Ovary (tissue), 9 donors: ENCODE data around the gene ANKRD29. TPM values are rescaled to one million over a fixed set of nuclear protein-coding genes. Genes with fewer than 3 reads are reported as not detected.

Experiments used
- DNase-seq, 5 donors: peaks; one replicate each; pipeline ENCODE4 v3.0.0-alpha.2; 2019 to 2020
- H3K27ac ChIP-seq, 2 donors: fragments of 200-600 bp; one replicate each; pipeline versions ENCODE4 v1.5.1 to v1.8.0; 2019 to 2022
- H3K27me3 ChIP-seq: fragments of 200-600 bp; one replicate; pipeline ENCODE4 v1.8.0; 2022
- H3K36me3 ChIP-seq: fragments of 200-600 bp; sonication (generic); one replicate; pipeline ENCODE4 v1.5.1; 2019
- H3K4me1 ChIP-seq: one replicate; pipeline ENCODE4 v1.8.1; 2013; ENCODE audit warnings: mild to moderate bottlenecking, moderate library complexity; ENCODE audit not compliant: insufficient read depth
- H3K4me3 ChIP-seq: fragments of 200-600 bp; sonication (generic); one replicate; pipeline ENCODE4 v1.5.1; 2017
- H3K9me3 ChIP-seq, 2 donors: fragments of 200-600 bp in 1 of 2; sonication (generic) in 1 of 2; one replicate each; pipeline versions ENCODE4 v1.5.1 to v1.8.1; 2013 to 2019; ENCODE audit warnings: mild to moderate bottlenecking in 1 of 2, moderate library complexity in 1 of 2
- EP300 ChIP-seq: sonication (generic); formaldehyde crosslinking; IDR thresholded peaks from one replicate; pipeline ENCODE4 v1.6.1; 2017; ENCODE audit warnings: antibody characterized with exemption
- POLR2A ChIP-seq: fragments of 450-650 bp; IDR thresholded peaks from one replicate; pipeline ENCODE4 v1.6.1; 2017; ENCODE audit warnings: antibody characterized with exemption, mild to moderate bottlenecking, moderate library complexity
- WGBS, 3 donors: extraction: QIAGEN DNeasy Blood & Tissue Kit in 1 of 3; methylation state at CpG; one replicate each; pipeline versions ENCODE4 v1.1.5 to v1.1.7; 2013 to 2017; 5-methylcytosine and 5-hydroxymethylcytosine counted together
- intact Hi-C, 4 donors: fragments of 100-400 bp; cut with DNase I; formaldehyde crosslinking; loops; one replicate each; pipeline versions ENCODE4 v1.11.0 to v1.15.1; 2022 to 2023
- polyA plus RNA-seq, 2 donors: library from polyadenylated mRNA; stranded (reverse); fragments of 200-250 nt in 1 of 2; fragments of 350-450 nt in 1 of 2; fragmentation: Illumina TruSeq in 1 of 2; extraction: RNeasy Lipid Tissue Mini Kit (QIAGEN cat#74804) in 1 of 2; gene quantifications; one replicate each; pipeline ENCODE4 v1.2.3, GENCODE V29; 2013 to 2014
- total RNA-seq, 7 donors: library from RNA; depleted of rRNA in 2 of 7; stranded (reverse); fragments of >200 nt in 2 of 7; fragmentation: NEBNext Ultra II Directional in 3 of 7; extraction: Animal tissue kit (Norgen Biotek cat#: 25700) in 3 of 7; gene quantifications; one replicate each; pipeline versions ENCODE4 v1.1.0 to v1.2.4, GENCODE V29; 2016 to 2023
- TF ChIP-seq, protein P1 (sequence below), 3 donors: fragments of 450-650 bp in 2 of 3; fragments of 200-600 bp in 1 of 3; IDR thresholded peaks; one replicate each; pipeline versions ENCODE4 v1.5.1 to v1.8.0; 2016 to 2022; ENCODE audit warnings: antibody characterized with exemption in 3 of 3, mild to moderate bottlenecking in 1 of 3
- donor health status: DM: no; HTN: no; CAD: no; lungs with moderate emphysema.
- donor health status: DM: no; HTN: no; CAD: no.
- donor health status: Bipolar disorder and iron deficiency.
- donor health status: DM: yes; HTN: yes; CAD: no.
- donor health status: DM: no; HTN: no; CAD: no.
- donor health status: DM: yes; HTN: yes; CAD: no.

The ANKRD29 gene
- total and polyA plus RNA-seq, 9 donors: 14.6 to 25.7 (median 17.6) TPM

GRCh38 chr18:23669202-23669766 lies 6.6 kb upstream of the ANKRD29 start:
- no peak overlapping the region for H3K27ac ChIP-seq
- H3K4me1 ChIP-seq: no peaks in the 10 kb centered on the region
- TF ChIP-seq POLR2A (no peak), EP300 (no peak)
- TF ChIP-seq, protein P1, sequence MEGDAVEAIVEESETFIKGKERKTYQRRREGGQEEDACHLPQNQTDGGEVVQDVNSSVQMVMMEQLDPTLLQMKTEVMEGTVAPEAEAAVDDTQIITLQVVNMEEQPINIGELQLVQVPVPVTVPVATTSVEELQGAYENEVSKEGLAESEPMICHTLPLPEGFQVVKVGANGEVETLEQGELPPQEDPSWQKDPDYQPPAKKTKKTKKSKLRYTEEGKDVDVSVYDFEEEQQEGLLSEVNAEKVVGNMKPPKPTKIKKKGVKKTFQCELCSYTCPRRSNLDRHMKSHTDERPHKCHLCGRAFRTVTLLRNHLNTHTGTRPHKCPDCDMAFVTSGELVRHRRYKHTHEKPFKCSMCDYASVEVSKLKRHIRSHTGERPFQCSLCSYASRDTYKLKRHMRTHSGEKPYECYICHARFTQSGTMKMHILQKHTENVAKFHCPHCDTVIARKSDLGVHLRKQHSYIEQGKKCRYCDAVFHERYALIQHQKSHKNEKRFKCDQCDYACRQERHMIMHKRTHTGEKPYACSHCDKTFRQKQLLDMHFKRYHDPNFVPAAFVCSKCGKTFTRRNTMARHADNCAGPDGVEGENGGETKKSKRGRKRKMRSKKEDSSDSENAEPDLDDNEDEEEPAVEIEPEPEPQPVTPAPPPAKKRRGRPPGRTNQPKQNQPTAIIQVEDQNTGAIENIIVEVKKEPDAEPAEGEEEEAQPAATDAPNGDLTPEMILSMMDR (IDR thresholded peaks at IDR 0.05): no peak
- DNase-seq: no peak
- H3K36me3 ChIP-seq: no peaks in the 10 kb centered on the region
- 79 to 92% (median 91%) methylated on average over 8 of the region's 8 CpGs for WGBS, 3 donors
- no peaks in the 10 kb centered on the region for H3K9me3 ChIP-seq
- H3K4me3 ChIP-seq: no peak overlapping the region
- intact Hi-C loops: no loop called here
- H3K27me3 ChIP-seq: no peaks in the 10 kb centered on the region

DNA sequence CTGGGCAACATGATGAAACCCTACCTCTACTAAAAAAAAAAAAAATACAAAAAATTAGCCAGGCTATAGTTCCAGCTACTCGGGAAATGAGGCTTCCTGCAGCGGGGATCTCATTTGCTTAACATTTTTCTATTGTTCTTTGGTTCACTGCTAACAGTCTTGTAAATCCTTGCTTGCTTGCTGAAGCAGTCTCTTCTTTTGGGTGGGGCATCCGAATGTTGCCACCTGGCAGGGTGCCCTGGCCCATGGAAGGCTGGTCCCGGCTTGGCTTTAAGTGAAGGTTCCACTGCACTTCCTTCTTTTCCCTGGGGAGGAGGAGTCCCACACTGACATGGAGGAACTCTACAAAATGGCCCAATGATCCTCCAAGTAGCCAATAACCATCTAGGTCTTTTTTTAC lies 6.0 kb upstream of the ANKRD29 start:
- WGBS, 3 donors: 39 to 41% (median 40%) methylated on average over 4 of the region's 4 CpGs
- TF ChIP-seq, protein P1 (IDR thresholded peaks at IDR 0.05): no peak
- no peak for TF ChIP-seq POLR2A
- no peak for TF ChIP-seq EP300
- no peaks in the 10 kb centered on the region for H3K27me3 ChIP-seq
- H3K27ac ChIP-seq: no peak overlapping the region
- H3K4me3 ChIP-seq: no peak overlapping the region
- H3K36me3 ChIP-seq: no peaks in the 10 kb centered on the region
- intact Hi-C loops: no loop called here
- no peaks in the 10 kb centered on the region for H3K9me3 ChIP-seq
- no peaks in the 10 kb centered on the region for H3K4me1 ChIP-seq
- no peak for DNase-seq

DNA sequence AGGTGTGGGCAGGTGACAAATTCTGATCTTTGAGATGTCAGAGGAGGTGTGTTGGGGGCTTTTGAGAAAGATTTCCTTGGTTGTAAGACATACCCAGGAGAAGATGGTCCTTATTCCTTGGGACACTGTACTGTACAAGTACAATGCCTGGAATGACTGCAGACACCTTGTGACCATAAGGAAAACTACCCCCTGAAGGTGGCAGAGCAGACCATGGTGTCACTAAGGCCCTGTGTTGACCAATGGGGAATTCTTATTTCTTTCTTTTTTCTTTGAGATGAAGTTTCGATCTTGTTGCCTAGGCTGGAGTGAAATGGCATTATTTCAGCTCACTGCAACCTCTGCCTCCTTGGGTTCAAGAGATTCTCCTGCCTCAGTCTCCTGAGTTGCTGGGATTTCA lies 4.4 kb upstream of the ANKRD29 start:
- WGBS, 3 donors: 89 to 100% (median 90%) methylated on average over 1 of the region's 1 CpG
- no peak for DNase-seq
- H3K27ac ChIP-seq: no peak overlapping the region
- no peaks in the 10 kb centered on the region for H3K9me3 ChIP-seq
- H3K4me3 ChIP-seq: no peak overlapping the region
- TF ChIP-seq POLR2A (no peak), EP300 (no peak)
- TF ChIP-seq, protein P1 (IDR thresholded peaks at IDR 0.05): no peak
- H3K4me1 ChIP-seq: peaks cover 1% of the 10 kb centered on the region
- H3K27me3 ChIP-seq: no peaks in the 10 kb centered on the region
- intact Hi-C loops: no loop called here
- H3K36me3 ChIP-seq: no peaks in the 10 kb centered on the region

DNA sequence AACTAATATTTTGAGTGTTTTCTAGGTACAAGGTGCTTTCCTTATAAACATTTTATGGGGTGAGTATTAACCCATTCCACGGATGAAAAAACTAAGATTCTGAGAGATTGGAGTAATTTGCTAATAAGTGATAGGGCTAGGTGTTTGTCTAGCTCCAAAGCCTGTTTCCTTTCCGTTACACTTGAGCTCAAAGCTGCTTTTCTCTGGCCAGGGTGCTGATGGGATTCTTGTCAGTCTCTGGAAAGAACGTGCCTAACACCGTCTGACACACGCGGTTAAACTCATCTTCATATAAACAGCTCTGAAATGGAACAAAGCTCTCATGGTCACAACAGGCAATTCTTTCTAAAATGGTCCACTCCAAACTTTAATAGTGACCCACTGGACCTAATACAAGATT lies 2.0 kb upstream of the ANKRD29 start:
- H3K9me3 ChIP-seq: no peaks in the 10 kb centered on the region
- intact Hi-C loops: no loop called here
- TF ChIP-seq POLR2A (no peak), EP300 (no peak)
- TF ChIP-seq, protein P1 (IDR thresholded peaks at IDR 0.05): no peak
- DNase-seq: no peak
- H3K27ac ChIP-seq: no peak overlapping the region
- H3K4me3 ChIP-seq: no peak overlapping the region
- peaks cover 2% of the 10 kb centered on the region for H3K4me1 ChIP-seq
- H3K36me3 ChIP-seq: no peaks in the 10 kb centered on the region
- H3K27me3 ChIP-seq: no peaks in the 10 kb centered on the region
- WGBS, 3 donors: 29 to 59% (median 33%) methylated on average over 6 of the region's 6 CpGs
